ENCODE measurements around the gene EMSY.
"Not testable (repeated sequence)": the region's sequence is repeated elsewhere in the genome, so short reads cannot be mapped to it uniquely, and the experiment has no call there.

The EMSY gene

GRCh38 chr11:76444384-76445120 is at the start of gene EMSY:
TSS of gene EMSY (plus strand) at chr11:76445018. CDS start at chr11:76446939, 1,921 bp downstream.
- DNase-seq (ENCODE audit: low read depth), result peak; percentile 81

- DNase-seq (ENCODE audit: low read depth), result no peak
Measured at GRCh38 chr11:76395296-76395695, 49.5 kb upstream of the EMSY start.

- DNase-seq (ENCODE audit: low read depth), result no peak
Measured at GRCh38 chr11:76397383-76397782, 47.4 kb upstream of the EMSY start.

GRCh38 chr11:76400967-76401366 is 43.9 kb upstream of the EMSY start:
- DNase-seq (ENCODE audit: low read depth), result no peak

GRCh38 chr11:76401484-76401883 is 43.3 kb upstream of the EMSY start:
- not testable (repeated sequence) for DNase-seq (ENCODE audit: low read depth)

GRCh38 chr11:76406359-76406758 is 38.5 kb upstream of the EMSY start:
- no peak for DNase-seq (ENCODE audit: low read depth)

- DNase-seq (ENCODE audit: low read depth), result no peak
Measured at GRCh38 chr11:76408171-76408965, 36.5 kb upstream of the EMSY start.

GRCh38 chr11:76410851-76411357 is 33.9 kb upstream of the EMSY start:
- DNase-seq (ENCODE audit: low read depth), result no peak

- DNase-seq (ENCODE audit: low read depth), result no peak
Measured at GRCh38 chr11:76415073-76415472, 29.7 kb upstream of the EMSY start.

- no peak for DNase-seq (ENCODE audit: low read depth)
Measured at GRCh38 chr11:76419896-76420295, 24.9 kb upstream of the EMSY start.

- DNase-seq (ENCODE audit: low read depth), result no peak
Measured at GRCh38 chr11:76424379-76424778, 20.4 kb upstream of the EMSY start.

- DNase-seq (ENCODE audit: low read depth), result no peak
Measured at GRCh38 chr11:76424891-76425290, 19.9 kb upstream of the EMSY start.

GRCh38 chr11:76426660-76427059 is 18.2 kb upstream of the EMSY start:
- no peak for DNase-seq (ENCODE audit: low read depth)

- no peak for DNase-seq (ENCODE audit: low read depth)
Measured at GRCh38 chr11:76436020-76436419, 8.8 kb upstream of the EMSY start.

GRCh38 chr11:76443268-76443980 is 1.4 kb upstream of the EMSY start:
- no peak for DNase-seq (ENCODE audit: low read depth)

GRCh38 chr11:76444065-76444383 is 794 bp upstream of the EMSY start:
- no peak for DNase-seq (ENCODE audit: low read depth)

GRCh38 chr11:76445121-76446084 is 585 bp downstream of the EMSY start:
- peak; percentile 17 for DNase-seq (ENCODE audit: low read depth)

- no peak for DNase-seq (ENCODE audit: low read depth)
Measured at GRCh38 chr11:76448506-76448905, 3.7 kb downstream of the EMSY start.

GRCh38 chr11:76453248-76453647 is 8.4 kb downstream of the EMSY start:
- DNase-seq (ENCODE audit: low read depth), result no peak

- no peak for DNase-seq (ENCODE audit: low read depth)
Measured at GRCh38 chr11:76455331-76455730, 10.5 kb downstream of the EMSY start.

GRCh38 chr11:76455931-76456330 is 11.1 kb downstream of the EMSY start:
- no peak for DNase-seq (ENCODE audit: low read depth)

GRCh38 chr11:76456571-76456970 is 11.8 kb downstream of the EMSY start:
- DNase-seq (ENCODE audit: low read depth), result no peak

All from activated T-cell treated with anti-CD3 and anti-CD28 coated beads for 1 hour (primary cell).